K562 (cell line): ENCODE data around the gene GNGT2. TPM values are rescaled to one million over a fixed set of nuclear protein-coding genes. Genes with fewer than 3 reads are reported as not detected.

Source experiments
- ATAC-seq: fragments of 200-7000 bp; cut with Tn5 transposase; 3 replicates; pipeline ENCODE4 v1.9.1; 2020; ENCODE audit warnings: moderate library complexity
- BruUV-seq: library from RNA; stranded (reverse); fragments of 400-500 nt; replicated peaks from 2 replicates; lab custom pipeline; 2021; lab: Mats Ljungman, UMichigan
- CTCF ChIA-PET: fragments of 300-600 bp; formaldehyde crosslinking; extraction: SDS; loops from one replicate; lab custom pipeline; 2021; ENCODE audit warnings: low intra/inter-chr PET ratio; lab: Yijun Ruan, JAX
- POLR2A ChIA-PET: fragments of 300-600, 350-650 bp; sonication (Branson Sonifier 250); formaldehyde crosslinking; extraction: SDS; loops from one replicate; lab custom pipeline; 2021; ENCODE audit warnings: antibody characterized with exemption, inconsistent platforms; lab: Yijun Ruan, JAX
- DNase-seq, 4 experiments: peaks; one replicate each; pipeline versions ENCODE4 v3.0.0 to v3.0.0-alpha.2; 2011 to 2018; ENCODE audit warnings: low spot score in 3 of 4, mixed read lengths in 3 of 4; ENCODE audit errors: extremely low read depth in 1 of 4
- FAIRE-seq: peaks from 2 replicates; lab custom pipeline; 2011; peaks lifted over from hg19 to GRCh38; lab: Jason Lieb, UNC
- H2AFZ ChIP-seq: 2 replicates; pipeline ENCODE4 v1.6.0; 2011; ENCODE audit warnings: low read depth, low read length, control low read depth, inconsistent platforms
- H3K27ac ChIP-seq: fragments of 200-600 bp; 3 replicates; pipeline ENCODE4 v1.8.0; 2011; ENCODE audit warnings: low read depth, mild to moderate bottlenecking, control low read depth, inconsistent platforms, low read length, moderate library complexity, mixed read lengths; ENCODE audit errors: extremely low read depth
- H3K27me3 ChIP-seq, 2 experiments: fragments of 300-600 bp in 1 of 2; 2 replicates in 1 of 2; 3 replicates in 1 of 2; pipeline versions ENCODE4 v1.6.0 to v1.8.0; 2011; ENCODE audit warnings: inconsistent platforms in 2 of 2, low read length in 2 of 2, mild to moderate bottlenecking in 1 of 2, mixed read lengths in 1 of 2, moderate library complexity in 1 of 2; ENCODE audit not compliant: control insufficient read depth in 2 of 2, insufficient read depth in 2 of 2
- H3K36me3 ChIP-seq: fragments of 300-600 bp; 3 replicates; pipeline ENCODE4 v1.8.0; 2011; ENCODE audit warnings: mild to moderate bottlenecking, low read length, inconsistent platforms; ENCODE audit not compliant: control insufficient read depth, insufficient read depth
- H3K4me1 ChIP-seq, 2 experiments: fragments of 200-600 bp in 1 of 2; replicated peaks in 1 of 2; 2 replicates in 1 of 2; 3 replicates in 1 of 2; pipeline versions ENCODE4 v1.5.1 to v1.8.0; 2011; ENCODE audit warnings: inconsistent platforms in 2 of 2, low read length in 2 of 2, mild to moderate bottlenecking in 1 of 2, mixed read lengths in 1 of 2, moderate library complexity in 1 of 2; ENCODE audit not compliant: control insufficient read depth in 2 of 2, insufficient read depth in 2 of 2
- H3K4me2 ChIP-seq: 2 replicates; pipeline ENCODE4 v1.6.1; 2011; ENCODE audit warnings: low read length, control low read depth, inconsistent platforms, mixed read lengths; ENCODE audit not compliant: insufficient read depth
- H3K4me3 ChIP-seq: fragments of 200-600 bp; sonication (generic), shearing (Covaris generic); 2 replicates; pipeline ENCODE4 v1.5.1; 2016; ENCODE audit warnings: control low read depth, inconsistent platforms
- H3K79me2 ChIP-seq: fragments of 200-600 bp; 3 replicates; pipeline ENCODE4 v1.8.0; 2011; ENCODE audit warnings: low read length, inconsistent platforms; ENCODE audit not compliant: control insufficient read depth, insufficient read depth
- H3K9ac ChIP-seq, 2 experiments: 2 replicates each; pipeline versions ENCODE4 v1.6.0 to v1.6.1; 2011; ENCODE audit warnings: low read depth in 2 of 2, low read length in 2 of 2, control low read depth in 1 of 2, inconsistent platforms in 1 of 2, mild to moderate bottlenecking in 1 of 2, mixed read lengths in 1 of 2; ENCODE audit not compliant: insufficient read depth in 1 of 2
- H3K9me1 ChIP-seq: one replicate; pipeline ENCODE4 v1.6.0; 2011; ENCODE audit warnings: inconsistent platforms, mild to moderate bottlenecking, low read length, moderate library complexity; ENCODE audit not compliant: control insufficient read depth, insufficient read depth
- H3K9me3 ChIP-seq: replicated peaks from 2 replicates; pipeline ENCODE4 v1.5.1; 2011; ENCODE audit warnings: low read depth, low read length, inconsistent platforms; ENCODE audit not compliant: control insufficient read depth, insufficient read depth
- H4K20me1 ChIP-seq: replicated peaks from 2 replicates; pipeline ENCODE4 v1.6.1; 2011; ENCODE audit warnings: low read length, inconsistent platforms, mixed read lengths; ENCODE audit not compliant: control insufficient read depth, insufficient read depth
- EGR1 ChIP-seq: fragments of 450-650 bp; conservative IDR thresholded peaks from 2 replicates; pipeline ENCODE4 v1.6.1; 2017; ENCODE audit warnings: mild to moderate bottlenecking
- GATA2 ChIP-seq: sonication (generic); formaldehyde crosslinking; IDR thresholded peaks from 2 replicates; pipeline ENCODE4 v1.4.0; 2020; ENCODE audit warnings: mild to moderate bottlenecking, missing genetic modification reagents
- KHSRP ChIP-seq: fragments of 450-650 bp; IDR thresholded peaks from 2 replicates; pipeline ENCODE4 v1.6.1; 2017
- MCM3 ChIP-seq: fragments of 450-650 bp; IDR thresholded peaks from 2 replicates; pipeline ENCODE4 v1.6.1; 2016
- MED1 ChIP-seq: sonication (generic); formaldehyde crosslinking; IDR thresholded peaks from 2 replicates; pipeline ENCODE4 v1.8.1; 2023; ENCODE audit warnings: missing genetic modification reagents, borderline replicate concordance
- PHF21A ChIP-seq: fragments of 450-650 bp; IDR thresholded peaks from 2 replicates; pipeline ENCODE4 v1.6.1; 2017; ENCODE audit warnings: low read depth, borderline replicate concordance
- RCOR1 ChIP-seq, 2 experiments: IDR thresholded peaks; 2 replicates each; pipeline ENCODE4 v1.6.1; 2012; ENCODE audit warnings: low read depth in 2 of 2, low read length in 2 of 2, borderline replicate concordance in 1 of 2, improper control_type of control experiment in 1 of 2
- ZNF197 ChIP-seq: fragments of 200-800 bp; sonication (Bioruptor generic); IDR thresholded peaks from 2 replicates; pipeline ENCODE4 v1.6.1; 2016; ENCODE audit warnings: low read depth, missing genetic modification characterization, missing compliant biosample characterization
- ZNF224 ChIP-seq: sonication (generic); formaldehyde crosslinking; IDR thresholded peaks from 2 replicates; pipeline ENCODE4 v1.8.0; 2022; ENCODE audit warnings: mild to moderate bottlenecking, missing genetic modification reagents
- ZNF311 ChIP-seq: fragments of 250-450 bp; sonication (Bioruptor Pico); IDR thresholded peaks from 2 replicates; pipeline ENCODE4 v1.4.0; 2020; ENCODE audit warnings: mild to moderate bottlenecking, moderate library complexity
- ZNF347 ChIP-seq: fragments of 450-650 bp; formaldehyde crosslinking; IDR thresholded peaks from 2 replicates; pipeline ENCODE4 v1.4.0; 2020; ENCODE audit warnings: low read depth, mild to moderate bottlenecking, moderate library complexity
- WGBS: fragments of 100-300 bp; shearing (Covaris generic); methylation state at CpG from one replicate; pipeline ENCODE4 v1.1.6; 2016; ENCODE audit warnings: low coverage, mixed read lengths; ENCODE audit not compliant: insufficient coverage; ENCODE audit errors: missing lambda C conversion rate; 5-methylcytosine and 5-hydroxymethylcytosine counted together
- in situ Hi-C: fragments of 300-500 bp; cut with MboI; formaldehyde crosslinking; loops from 4 replicates; pipeline ENCODE4 v1.15.0; 2018; ENCODE audit warnings: inconsistent platforms, mixed read lengths
- intact Hi-C: fragments of 100-400 bp; cut with micrococcal nuclease; formaldehyde crosslinking; loops from 2 replicates; pipeline ENCODE4 v1.14.2; 2022
- polyA plus RNA-seq, 8 experiments: library from polyadenylated mRNA; depleted of rRNA in 4 of 8; stranded (reverse) in 5 of 8; unstranded in 3 of 8; fragments of >200 nt; fragmentation: Nextera tagmentation in 2 of 8; fragmentation: Illumina TruSeq in 1 of 8; extraction: Ambion mirVana in 2 of 8; extraction: Trizol in 1 of 8; gene quantifications; 2 replicates each; pipeline versions ENCODE4 v1.2.1 to v1.2.3, GENCODE V29; 2011 to 2014; ENCODE audit warnings: inconsistent platforms in 1 of 8, missing spikeins in 1 of 8
- total RNA-seq, 7 experiments: library from RNA; depleted of rRNA in 6 of 7; stranded (reverse); fragments of >200 nt in 6 of 7; fragmentation: Illumina TruSeq in 2 of 7; extraction: Trizol in 2 of 7; gene quantifications; 2 replicates each; pipeline versions ENCODE4 v1.2.1 to v1.2.3, GENCODE V29; 2011 to 2021; ENCODE audit warnings: low replicate concordance in 1 of 7
- TF ChIP-seq, protein P1 (sequence below), 2 experiments: fragments of 450-650 bp in 1 of 2; sonication (generic) in 1 of 2; formaldehyde crosslinking; conservative IDR thresholded peaks; 2 replicates each; pipeline versions ENCODE4 v1.4.0 to v1.8.1; 2020 to 2022; ENCODE audit warnings: mild to moderate bottlenecking in 1 of 2, missing genetic modification reagents in 1 of 2
- TF ChIP-seq, protein P2 (sequence below), 2 experiments: IDR thresholded peaks; 2 replicates each; pipeline ENCODE4 v1.6.1; 2011; ENCODE audit warnings: borderline replicate concordance in 1 of 2, control low read depth in 1 of 2, low read depth in 1 of 2, low read length in 1 of 2, mild to moderate bottlenecking in 1 of 2, mixed read lengths in 1 of 2, moderate library complexity in 1 of 2; ENCODE audit not compliant: insufficient read depth in 1 of 2, insufficient read length in 1 of 2, poor library complexity in 1 of 2, severe bottlenecking in 1 of 2; ENCODE audit errors: extremely low read depth in 1 of 2

Gene GNGT2
- total and polyA plus RNA-seq, 9 of the 15 experiments (the other 6 are each of a cell fraction or from before 2014, with no cell fraction given): not detected

DNA sequence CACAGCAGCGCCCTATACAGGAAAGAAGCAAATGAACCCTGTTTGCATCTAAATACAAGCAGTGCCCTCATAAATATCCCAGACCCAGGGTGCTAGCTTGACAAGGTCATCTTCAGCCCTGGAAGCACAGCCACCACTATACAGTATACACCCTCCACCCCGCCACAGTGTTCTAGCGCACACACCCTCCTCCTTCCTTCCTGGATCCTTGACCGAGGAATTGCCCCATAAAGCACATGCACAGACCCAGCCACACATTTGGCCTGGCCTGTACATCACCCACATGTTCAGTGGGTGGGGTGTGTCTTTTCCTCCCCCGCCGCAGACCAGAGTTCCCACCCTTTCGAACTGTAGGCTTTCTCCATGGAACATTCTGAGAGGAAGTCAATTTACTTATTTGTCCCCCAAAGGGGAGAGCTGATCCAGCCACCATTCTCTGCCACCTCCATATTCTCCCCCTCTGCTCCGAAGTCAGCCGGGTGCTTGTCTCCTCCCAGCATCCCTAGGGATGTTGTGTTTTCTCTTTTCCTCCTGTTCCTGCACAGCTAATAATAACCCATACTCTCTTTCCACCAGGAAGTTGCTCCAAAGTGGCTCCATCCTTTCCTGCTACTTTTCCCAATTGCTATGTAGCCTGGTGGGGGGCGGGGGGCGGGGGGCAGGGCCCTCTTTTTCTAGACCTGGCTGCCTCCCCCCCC lies 6.7 kb upstream of the GNGT2 start:
- DNase-seq (peak in 1 of 4 experiments; percentile 35), ATAC-seq (peak; percentile 53), FAIRE-seq (no peak)
- Histone ChIP-seq H3K27me3 (peaks cover 7 to 53% of the 10 kb centered on the region in 2 experiments; a peak in 3 of 5 replicates), H3K79me2 (no peaks in the 10 kb centered on the region), H3K9me1 (no peaks in the 10 kb centered on the region), H3K27ac (no peak overlapping the region), H3K9me3 (no peaks in the 10 kb centered on the region), H3K4me2 (no peak overlapping the region), H3K4me3 (no peak overlapping the region), H2AFZ (no peak overlapping the region), H3K36me3 (no peaks in the 10 kb centered on the region), H4K20me1 (no peaks in the 10 kb centered on the region), H3K9ac (peak overlapping the region in 1 of 2 experiments; percentile 41; a peak in 1 of 4 replicates), H3K4me1 (peaks cover 6 to 22% of the 10 kb centered on the region in 2 experiments; a peak in 4 of 5 replicates)
- intact Hi-C loops (no loop called here), in situ Hi-C loops (no loop called here)
- 1% methylated on average over 11 of the region's 11 CpGs for WGBS
- ChIA-PET POLR2A (interaction anchor here (0.6 to 1.1 kb wide), 2 partner anchors 9 to 14 kb away, joined by 3 to 5 read pairs; no protein-coding TSS in a partner anchor), CTCF (no interaction called here)
- no TSS peak for BruUV-seq
- TF ChIP-seq ZNF197 (no peak), ZNF311 (CRISPR knock-in tag) (no peak), PHF21A (no peak), ZNF224 (CRISPR knock-in tag) (no peak), GATA2 (CRISPR knock-in tag) (no peak), EGR1 (0 out of 2 replicates have a peak, but pooled peaks have one; percentile 10), RCOR1 (IDR thresholded peaks at IDR 0.05; ENCODE audit: borderline replicate concordance in 1 of 2, low read depth in 2 of 2, low read length in 2 of 2) (0 out of 4 replicates have a peak, but pooled peaks of 1 of the 2 experiments have one; percentile 39), MED1 (CRISPR knock-in tag) (no peak), MCM3 (no peak), KHSRP (no peak), ZNF347 (CRISPR knock-in tag) (no peak)
- TF ChIP-seq, protein P1, sequence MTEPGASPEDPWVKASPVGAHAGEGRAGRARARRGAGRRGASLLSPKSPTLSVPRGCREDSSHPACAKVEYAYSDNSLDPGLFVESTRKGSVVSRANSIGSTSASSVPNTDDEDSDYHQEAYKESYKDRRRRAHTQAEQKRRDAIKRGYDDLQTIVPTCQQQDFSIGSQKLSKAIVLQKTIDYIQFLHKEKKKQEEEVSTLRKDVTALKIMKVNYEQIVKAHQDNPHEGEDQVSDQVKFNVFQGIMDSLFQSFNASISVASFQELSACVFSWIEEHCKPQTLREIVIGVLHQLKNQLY (CRISPR knock-in tag; conservative IDR thresholded peaks at IDR 0.05): no peak
- TF ChIP-seq, protein P2, sequence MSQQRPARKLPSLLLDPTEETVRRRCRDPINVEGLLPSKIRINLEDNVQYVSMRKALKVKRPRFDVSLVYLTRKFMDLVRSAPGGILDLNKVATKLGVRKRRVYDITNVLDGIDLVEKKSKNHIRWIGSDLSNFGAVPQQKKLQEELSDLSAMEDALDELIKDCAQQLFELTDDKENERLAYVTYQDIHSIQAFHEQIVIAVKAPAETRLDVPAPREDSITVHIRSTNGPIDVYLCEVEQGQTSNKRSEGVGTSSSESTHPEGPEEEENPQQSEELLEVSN (IDR thresholded peaks at IDR 0.05; ENCODE audit: borderline replicate concordance in 1 of 2, extremely low read depth in 1 of 2, insufficient read depth in 1 of 2, insufficient read length in 1 of 2, low read depth in 1 of 2, low read length in 1 of 2, poor library complexity in 1 of 2, severe bottlenecking in 1 of 2): no peak
